Stimulated activated naive CD4-positive, alpha-beta T cell treated with Interleukin-2 at 50 U/mL for 16 hours (primary cell): ENCODE data around the gene CAST.
"Not testable (repeated sequence)": the region's sequence is repeated elsewhere in the genome, so short reads cannot be mapped to it uniquely, and the experiment has no call there.

Experiments
- DNase-seq: peaks from one replicate; lab custom pipeline; 2025; lab: John Stamatoyannopoulos, UW

The CAST gene

GRCh38 chr5:96661855-96662724 is at the start of gene CAST:
TSS of gene CAST (plus strand) at chr5:96662376. CDS start at chr5:96662423, 47 bp downstream.
- DNase-seq = peak; percentile 83

DNA sequence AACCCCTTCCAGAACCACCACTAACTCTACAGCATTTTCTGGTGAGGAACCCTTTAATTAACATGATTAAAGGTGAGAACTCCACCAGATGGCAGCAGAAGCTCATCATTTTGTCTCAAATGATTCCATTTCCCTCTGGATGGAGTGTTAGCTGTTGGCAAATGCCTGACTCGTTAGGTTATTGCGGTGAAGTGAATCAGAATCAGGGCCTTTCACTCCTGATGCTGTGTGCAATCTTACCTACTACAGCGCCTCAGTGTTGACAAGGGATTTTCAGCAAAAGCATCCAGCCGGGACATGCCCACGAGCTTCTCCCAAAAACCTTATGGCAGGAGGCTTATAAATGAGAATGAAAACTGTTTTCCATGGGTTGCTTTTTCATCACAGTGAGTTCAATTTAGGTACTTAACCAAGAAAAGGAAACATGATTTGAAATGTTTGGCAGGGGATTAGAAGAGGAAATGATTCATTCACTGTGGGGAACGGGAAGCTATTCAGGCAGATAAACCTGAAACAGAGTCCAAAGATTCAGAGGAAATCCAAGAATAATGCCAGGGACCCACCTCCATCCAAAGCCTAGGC is 48.0 kb upstream of the CAST start:
- peak; percentile 16 for DNase-seq

- no peak for DNase-seq
Measured at GRCh38 chr5:96615223-96615622, 47.0 kb upstream of the CAST start.

- DNase-seq = no peak
Measured at GRCh38 chr5:96616801-96617200, 45.4 kb upstream of the CAST start.

DNA sequence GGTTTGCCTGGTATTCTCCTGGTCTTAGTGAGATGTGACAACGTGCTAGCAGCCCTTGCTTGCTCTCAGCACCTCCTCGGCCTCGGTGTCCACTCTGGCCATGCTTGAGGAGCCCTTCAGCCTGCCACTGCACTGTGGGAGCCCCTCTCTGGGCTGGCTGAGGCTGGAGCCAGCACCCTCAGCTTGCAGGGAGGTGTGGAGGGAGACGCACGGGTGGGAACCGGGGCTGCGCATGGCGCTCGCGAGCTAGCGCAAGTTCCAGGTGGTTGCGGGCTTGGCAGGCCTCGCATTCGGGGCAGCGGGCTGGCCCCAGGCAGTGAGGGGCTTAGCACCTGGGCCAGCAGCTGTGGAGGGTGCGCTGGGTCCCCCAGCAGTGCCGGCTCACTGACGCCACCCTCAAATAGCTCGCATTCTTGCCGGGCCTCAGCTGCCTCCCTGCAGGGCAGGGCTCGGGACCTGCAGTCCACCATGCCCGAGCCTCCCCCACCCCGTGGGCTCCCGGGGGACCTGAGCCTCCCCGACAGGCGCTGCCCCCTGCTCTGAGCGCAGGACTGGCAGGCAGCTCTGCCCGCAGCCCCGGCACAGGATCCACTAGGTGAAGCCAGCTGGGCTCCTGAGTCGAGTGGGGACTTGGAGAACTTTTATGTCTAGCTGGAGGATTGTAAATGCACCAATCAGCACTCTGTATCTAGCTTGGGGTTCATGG is 43.7 kb upstream of the CAST start:
- not testable (repeated sequence) for DNase-seq

DNA sequence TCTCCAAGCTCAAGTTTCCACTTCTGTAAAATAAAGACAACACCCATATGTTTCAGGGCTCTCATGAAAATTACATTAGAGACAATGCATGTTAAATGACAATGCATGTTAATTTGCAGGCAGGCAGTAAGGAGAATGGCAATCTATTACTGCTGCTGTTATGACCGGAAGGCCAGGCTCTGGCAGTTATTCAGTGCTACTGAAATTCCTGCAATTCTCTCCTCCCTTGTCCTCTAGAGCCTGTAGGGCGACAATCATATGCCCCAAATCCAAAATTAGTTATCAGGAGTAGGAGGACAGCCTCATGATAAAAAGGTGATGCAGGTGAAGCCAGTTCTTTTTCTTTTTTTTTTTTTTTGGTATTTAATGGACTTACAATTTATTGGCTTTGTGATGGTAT is 42.2 kb upstream of the CAST start:
- DNase-seq = no peak

DNA sequence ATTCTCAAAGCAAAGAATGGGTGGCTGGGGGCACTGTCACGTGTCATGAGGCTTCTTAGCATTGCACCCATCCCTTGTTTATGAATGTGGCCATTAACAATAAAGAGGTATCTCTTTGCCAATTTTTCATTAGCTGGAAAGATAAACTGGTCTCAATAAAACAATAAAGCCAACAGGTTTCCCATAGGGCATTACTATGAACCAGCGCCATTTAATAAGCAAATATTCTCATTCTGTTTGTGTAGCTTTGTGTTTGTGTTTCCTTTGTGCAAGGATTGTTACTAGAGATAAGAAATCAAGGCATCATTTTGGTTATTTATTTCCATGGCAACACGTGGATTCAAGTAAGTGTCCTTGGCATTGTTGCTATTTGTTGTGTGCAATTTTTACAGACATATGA is 37.6 kb upstream of the CAST start:
- DNase-seq = no peak

DNA sequence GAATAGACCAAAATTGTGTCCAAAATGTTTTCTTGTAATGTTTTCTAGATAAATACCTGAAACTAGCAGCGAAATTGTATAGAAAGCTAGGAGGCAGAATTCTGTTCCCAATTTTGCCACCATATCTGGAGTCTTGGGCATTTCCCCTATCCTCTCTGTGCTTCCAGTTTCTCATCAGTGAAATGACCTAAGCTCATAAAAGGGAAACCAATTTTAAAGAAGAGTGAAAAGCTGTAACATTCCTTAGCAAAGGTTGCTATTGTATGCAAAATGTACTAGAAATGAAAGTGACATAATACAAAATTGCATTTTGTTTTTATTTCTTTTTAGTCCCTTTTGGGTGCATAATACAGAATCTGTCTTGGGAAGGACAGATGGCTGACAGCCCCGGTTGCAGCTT is 36.8 kb upstream of the CAST start:
- no peak for DNase-seq

DNA sequence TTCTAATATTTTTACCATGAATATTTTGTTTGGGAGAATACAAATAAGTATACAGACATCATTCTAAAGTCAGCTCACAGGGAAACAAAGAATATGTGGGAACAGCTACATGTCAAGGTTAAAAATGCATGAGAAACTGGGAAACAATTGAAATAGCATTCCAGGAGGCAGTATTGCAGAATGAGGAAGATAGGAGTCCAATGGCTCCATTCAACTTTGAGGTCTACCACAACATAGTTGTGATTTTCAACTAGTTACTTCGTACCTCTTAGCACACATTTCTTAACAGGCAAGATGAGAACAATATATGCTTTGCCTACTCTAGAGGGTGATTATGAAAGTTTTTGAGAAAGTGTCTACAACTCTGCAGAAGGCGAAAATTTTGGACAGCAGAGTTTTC is 35.2 kb upstream of the CAST start:
- no peak for DNase-seq

GRCh38 chr5:96627792-96628398 is 34.3 kb upstream of the CAST start:
- DNase-seq = no peak

GRCh38 chr5:96628406-96628805 is 33.8 kb upstream of the CAST start:
- no peak for DNase-seq

DNA sequence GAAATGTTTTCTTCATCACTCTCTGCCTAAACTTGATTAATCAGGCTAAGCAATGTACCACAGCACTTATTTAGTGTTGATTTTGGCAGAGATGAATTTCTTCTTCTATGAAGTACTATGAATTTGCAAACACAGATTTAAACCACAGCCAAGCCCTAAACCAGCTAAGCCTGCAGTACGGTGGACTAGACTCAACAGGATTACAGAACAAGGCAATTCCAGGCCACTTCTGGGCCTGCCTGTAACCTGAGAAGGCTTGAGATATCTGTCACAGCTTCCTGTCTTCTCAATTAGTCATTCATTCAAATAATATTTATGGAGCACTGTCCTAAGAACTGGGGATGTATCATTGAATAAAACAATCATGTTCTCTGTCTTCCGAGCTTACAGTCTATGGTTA is 32.4 kb upstream of the CAST start:
- DNase-seq = no peak

DNA sequence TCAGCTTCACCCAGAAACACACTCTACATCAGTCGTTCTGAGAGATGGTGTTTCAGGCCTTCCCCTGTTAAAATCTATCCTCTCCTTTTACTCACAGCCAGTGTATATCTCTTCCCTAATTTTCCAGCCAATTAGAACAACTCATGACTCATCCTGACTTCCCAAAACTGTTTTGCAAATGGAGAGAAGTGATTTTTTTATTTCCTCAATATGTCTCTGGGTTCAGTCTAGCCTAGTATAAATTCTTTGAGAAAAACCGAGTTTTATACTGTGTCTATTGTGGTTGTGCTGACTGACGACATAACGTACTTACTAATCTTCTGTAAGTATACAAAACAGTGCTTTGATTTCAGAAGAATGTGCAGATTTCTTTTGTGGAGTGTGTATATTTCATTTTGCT is 28.4 kb upstream of the CAST start:
- DNase-seq = no peak

GRCh38 chr5:96634881-96635280 is 27.3 kb upstream of the CAST start:
- no peak for DNase-seq

DNA sequence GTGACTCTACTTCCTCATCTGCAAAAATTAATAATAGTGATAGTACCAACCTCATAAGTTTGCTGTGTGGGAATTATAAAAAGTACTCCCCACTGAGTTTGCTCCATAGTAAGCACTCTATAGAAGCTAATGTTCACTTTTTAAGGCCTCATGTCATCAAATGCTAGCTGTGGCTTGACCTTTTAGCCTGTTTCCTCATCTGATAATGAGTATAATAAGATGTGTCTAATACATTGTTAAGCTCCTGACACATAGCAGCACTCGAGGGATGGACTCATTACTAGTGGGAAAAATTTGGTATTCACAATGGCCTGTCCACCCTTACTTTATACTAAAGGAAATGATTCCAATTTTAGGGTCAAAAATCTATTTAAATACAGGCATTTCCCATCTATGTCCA is 26.1 kb upstream of the CAST start:
- DNase-seq = no peak

GRCh38 chr5:96636594-96636993 is 25.6 kb upstream of the CAST start:
- no peak for DNase-seq

GRCh38 chr5:96637196-96637595 is 25.0 kb upstream of the CAST start:
- no peak for DNase-seq

DNA sequence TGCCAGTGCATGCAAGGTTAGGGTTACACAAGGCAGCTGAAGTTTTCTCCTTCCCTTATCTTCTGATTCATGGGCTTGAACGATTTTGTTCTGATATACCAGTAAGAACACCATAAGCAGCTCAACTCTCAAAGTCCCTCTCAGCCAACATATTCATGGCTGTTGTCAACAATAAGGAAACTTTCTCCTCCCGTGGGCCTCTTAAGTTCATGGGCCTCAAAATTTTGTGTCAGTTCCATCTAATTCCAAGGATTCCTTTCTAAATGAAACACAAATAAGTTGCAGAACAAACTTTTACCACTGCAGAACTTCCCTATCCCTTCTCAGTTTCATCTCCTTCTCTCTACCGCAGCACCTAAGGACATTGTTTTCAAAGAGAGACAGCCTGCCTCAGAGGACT is 23.6 kb upstream of the CAST start:
- DNase-seq = no peak

GRCh38 chr5:96640696-96641095 is 21.5 kb upstream of the CAST start:
- no peak for DNase-seq

DNA sequence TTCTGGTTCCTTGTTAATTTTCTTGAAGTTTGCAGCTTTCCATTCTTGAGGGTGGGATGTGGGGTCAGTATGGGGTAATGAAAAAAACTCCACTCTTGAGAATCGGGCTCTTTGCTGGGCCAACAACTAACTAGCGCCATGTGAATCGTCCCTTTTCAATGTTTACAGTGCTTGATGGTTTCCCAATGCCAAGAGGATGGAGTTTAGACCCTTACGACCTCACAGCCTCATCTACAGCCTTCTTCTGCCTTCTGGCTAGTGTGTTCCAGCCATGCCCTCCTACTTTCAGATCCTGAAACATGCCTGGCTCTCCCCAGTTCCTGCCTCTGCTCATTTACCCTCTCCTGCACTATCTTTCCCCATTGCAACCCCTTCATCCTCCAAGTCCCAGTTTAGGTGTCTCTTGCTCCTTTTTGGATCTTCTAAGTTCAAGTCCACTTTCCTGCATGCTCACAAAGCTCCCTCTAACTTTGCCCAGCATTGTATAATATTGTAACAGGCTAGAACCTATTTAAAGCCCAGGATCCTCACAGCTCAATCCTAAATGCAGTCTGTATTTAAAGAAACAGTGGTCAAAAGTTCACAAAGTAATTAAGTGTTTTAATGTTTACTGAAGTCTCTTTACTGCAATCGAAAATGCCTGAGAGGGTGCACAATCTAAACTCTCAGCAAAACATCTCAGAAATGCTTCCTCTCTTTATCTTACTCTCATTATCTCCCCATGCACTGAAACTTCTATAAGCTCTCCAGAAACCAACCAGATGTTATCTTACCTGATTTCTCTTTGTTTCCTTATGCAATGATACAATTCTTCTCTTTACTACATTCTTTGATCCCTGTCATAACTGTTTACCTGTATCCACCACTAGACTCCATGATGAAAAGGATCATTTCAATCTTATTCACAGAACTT is 20.6 kb upstream of the CAST start:
- DNase-seq = no peak

DNA sequence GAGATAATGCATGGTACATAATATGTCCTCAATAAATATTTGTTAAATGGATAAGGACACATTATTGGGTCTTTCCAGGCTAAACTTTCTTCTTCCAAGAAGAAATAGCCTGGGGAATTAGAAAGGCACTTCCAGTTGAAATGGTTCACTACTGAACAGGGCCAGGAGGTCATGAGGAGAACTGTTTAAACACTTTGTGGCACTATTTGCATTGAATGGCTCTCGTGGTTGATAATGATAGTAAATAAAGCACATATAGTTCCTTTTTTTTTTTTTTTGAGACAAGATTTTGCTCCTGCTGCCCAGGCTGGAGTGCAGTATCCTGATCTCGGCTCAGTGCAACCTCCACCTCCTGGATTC is 19.9 kb upstream of the CAST start:
- DNase-seq = no peak

DNA sequence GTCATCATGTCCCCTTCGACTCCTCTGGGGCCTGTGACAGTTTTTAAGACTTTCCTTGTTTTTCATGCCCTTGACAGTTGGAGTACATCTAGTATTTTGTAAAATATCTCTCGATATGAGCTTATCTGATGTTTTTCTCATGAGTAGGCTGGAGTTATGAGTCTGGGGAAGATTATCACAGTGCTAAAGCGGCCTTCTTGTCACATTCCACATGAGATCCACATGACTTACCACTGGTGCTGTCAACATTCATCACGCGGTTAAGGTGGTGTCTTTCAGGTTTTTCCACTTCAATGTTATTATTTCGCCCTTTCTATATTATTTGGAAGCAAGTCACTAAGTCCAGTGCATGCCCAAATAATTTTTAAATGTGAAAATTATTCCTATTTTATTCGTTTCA is 17.1 kb upstream of the CAST start:
- DNase-seq = no peak
